SK-N-SH (cell line): ENCODE measurements around the gene TFAP2B.

Source experiments
- CTCF ChIP-seq: fragments of 200-600 bp; sonication (generic); IDR thresholded peaks from 2 replicates; pipeline ENCODE4 v1.6.1; 2017; ENCODE audit warnings: antibody characterized with exemption, mild to moderate bottlenecking, moderate library complexity
- EP300 ChIP-seq, 2 experiments: IDR thresholded peaks; 2 replicates each; pipeline versions ENCODE4 v1.4.0 to v1.6.1; 2012; ENCODE audit warnings: borderline replicate concordance in 1 of 2, low read depth in 1 of 2, low read length in 1 of 2
- FOXJ3 ChIP-seq: sonication (generic); formaldehyde crosslinking; IDR thresholded peaks from 2 replicates; pipeline ENCODE4 v1.5.1; 2020; ENCODE audit warnings: mild to moderate bottlenecking, missing genetic modification reagents
- POLR2AphosphoS5 ChIP-seq: IDR thresholded peaks from 2 replicates; pipeline ENCODE4 v1.6.1; 2012; ENCODE audit warnings: low read depth, low read length
- RCOR1 ChIP-seq: fragments of 150-350 bp; IDR thresholded peaks from 2 replicates; pipeline ENCODE4 v1.6.1; 2017; ENCODE audit warnings: antibody characterized with exemption, low read length
- TAF1 ChIP-seq: IDR thresholded peaks from 2 replicates; pipeline ENCODE4 v1.6.1; 2012; ENCODE audit warnings: low read depth, mild to moderate bottlenecking, low read length, moderate library complexity, borderline replicate concordance

- TF ChIP-seq CTCF (no peak), POLR2AphosphoS5 (no peak), TAF1 (no peak), FOXJ3 (no peak), RCOR1 (no peak), EP300 (IDR thresholded peaks at IDR 0.05; ENCODE audit: borderline replicate concordance in 1 of 2, low read depth in 1 of 2, low read length in 1 of 2) (no peak)
Measured at GRCh38 chr6:50817646-50817950, 1.1 kb upstream of the TFAP2B start.
